Neural cell (in vitro differentiated cells): ENCODE data around the gene GAB2. TPM values are rescaled to one million over a fixed set of nuclear protein-coding genes. Genes with fewer than 3 reads are reported as not detected.

Source experiments
- H2AFZ ChIP-seq: fragments of 200-600, 300-800 bp; sonication (generic), shearing (Covaris generic); 2 replicates; pipeline ENCODE4 v1.6.0; 2014; ENCODE audit warnings: low read depth, mild to moderate bottlenecking, antibody characterized with exemption, low read length, moderate library complexity
- H3F3A ChIP-seq: fragments of 200-600 bp; shearing (Covaris generic); 2 replicates; pipeline ENCODE4 v1.6.1; 2016; ENCODE audit warnings: mild to moderate bottlenecking, moderate library complexity, mixed read lengths, antibody characterized with exemption, low read length; ENCODE audit not compliant: insufficient read depth, poor library complexity, severe bottlenecking
- H3K27ac ChIP-seq: fragments of 200-600, 300-800 bp; sonication (generic), shearing (Covaris generic); 2 replicates; pipeline ENCODE4 v1.5.1; 2014; ENCODE audit warnings: mild to moderate bottlenecking, low read length, moderate library complexity
- H3K27me3 ChIP-seq: fragments of 300-800, 200-600 bp; sonication (generic), shearing (Covaris generic); 2 replicates; pipeline ENCODE4 v1.6.0; 2014; ENCODE audit warnings: mild to moderate bottlenecking, low read depth, low read length, moderate library complexity; ENCODE audit not compliant: insufficient read depth
- H3K36me3 ChIP-seq: fragments of 300-800, 200-600 bp; sonication (generic), shearing (Covaris generic); 2 replicates; pipeline ENCODE4 v1.5.1; 2014; ENCODE audit warnings: mild to moderate bottlenecking, antibody characterized with exemption, low read length, moderate library complexity; ENCODE audit not compliant: insufficient read depth
- H3K4me2 ChIP-seq: fragments of 300-800, 200-600 bp; sonication (generic), shearing (Covaris generic); 2 replicates; pipeline ENCODE4 v1.6.0; 2014; ENCODE audit warnings: mild to moderate bottlenecking, low read length
- H3K4me3 ChIP-seq: fragments of 300-800, 200-600 bp; sonication (generic), shearing (Covaris generic); 2 replicates; pipeline ENCODE4 v1.5.1; 2014; ENCODE audit warnings: mild to moderate bottlenecking, low read length, moderate library complexity
- H3K79me2 ChIP-seq: fragments of 200-600 bp; shearing (Covaris generic); replicated peaks from 2 replicates; pipeline ENCODE4 v1.6.0; 2014; ENCODE audit warnings: mild to moderate bottlenecking, low read length, moderate library complexity; ENCODE audit not compliant: insufficient read depth
- H3K9ac ChIP-seq: fragments of 300-800, 200-600 bp; sonication (generic), shearing (Covaris generic); 2 replicates; pipeline ENCODE4 v1.6.1; 2016; ENCODE audit warnings: mild to moderate bottlenecking, low read length, mixed read lengths
- H3K9me2 ChIP-seq: fragments of 200-600 bp; shearing (Covaris generic); 2 replicates; pipeline ENCODE4 v1.6.1; 2016; ENCODE audit warnings: mild to moderate bottlenecking, low read length, mixed read lengths; ENCODE audit not compliant: insufficient read depth
- H3K9me3 ChIP-seq: fragments of 200-600, 300-800 bp; sonication (generic), shearing (Covaris generic); 2 replicates; pipeline ENCODE4 v1.6.1; 2016; ENCODE audit warnings: mild to moderate bottlenecking, mixed run types, low read length, moderate library complexity, mixed read lengths
- H4K20me1 ChIP-seq: fragments of 200-600 bp; shearing (Covaris generic); 2 replicates; pipeline ENCODE4 v1.6.1; 2016; ENCODE audit warnings: mild to moderate bottlenecking, mixed run types; ENCODE audit not compliant: insufficient read depth
- CTCF ChIP-seq: fragments of 450-650 bp; IDR thresholded peaks from 2 replicates; pipeline ENCODE4 v1.5.1; 2014; ENCODE audit warnings: antibody characterized with exemption, mild to moderate bottlenecking, moderate library complexity; ENCODE audit not compliant: poor library complexity, severe bottlenecking
- EP300 ChIP-seq: fragments of 450-650 bp; conservative IDR thresholded peaks from 2 replicates; pipeline ENCODE4 v1.6.1; 2014; ENCODE audit warnings: antibody characterized with exemption, mild to moderate bottlenecking, moderate library complexity; ENCODE audit not compliant: poor library complexity, severe bottlenecking
- POLR2AphosphoS5 ChIP-seq: IDR thresholded peaks from 2 replicates; pipeline ENCODE4 v1.6.1; 2012
- RAD21 ChIP-seq: fragments of 450-650 bp; conservative IDR thresholded peaks from 2 replicates; pipeline ENCODE4 v1.6.1; 2014; ENCODE audit warnings: antibody characterized with exemption, mild to moderate bottlenecking, moderate library complexity
- REST ChIP-seq: IDR thresholded peaks from 2 replicates; pipeline ENCODE4 v1.6.1; 2012; ENCODE audit warnings: borderline replicate concordance
- SMC3 ChIP-seq: fragments of 450-650 bp; conservative IDR thresholded peaks from 2 replicates; pipeline ENCODE4 v1.6.1; 2014; ENCODE audit warnings: antibody characterized with exemption, mild to moderate bottlenecking, moderate library complexity; ENCODE audit not compliant: poor library complexity
- TAF1 ChIP-seq: IDR thresholded peaks from 2 replicates; pipeline ENCODE4 v1.6.1; 2012; ENCODE audit warnings: low read depth
- polyA plus RNA-seq: library from polyadenylated mRNA; depleted of rRNA; stranded (reverse); fragments of >200 nt; gene quantifications from 2 replicates; pipeline ENCODE4 v1.2.3, GENCODE V29; 2014

Gene GAB2
- polyA plus RNA-seq, 1 donor from 2014 or later, result 21.9 TPM

GRCh38 chr11:78282821-78283220 lies 134.8 kb downstream of the GAB2 start:
- H3K4me3 ChIP-seq, result no peak overlapping the region
- TF ChIP-seq REST (no peak), TAF1 (no peak), RAD21 (no peak), POLR2AphosphoS5 (no peak), CTCF (no peak), EP300 (no peak)
- peaks cover 6% of the 10 kb centered on the region for H3K79me2 ChIP-seq
- H3K36me3 ChIP-seq, result no peaks in the 10 kb centered on the region
- H4K20me1 ChIP-seq, result no peaks in the 10 kb centered on the region
- H2AFZ ChIP-seq, result no peak overlapping the region
- H3K9me3 ChIP-seq, result no peaks in the 10 kb centered on the region
- H3K9ac ChIP-seq, result no peak overlapping the region
- no peak overlapping the region for H3K4me2 ChIP-seq
- H3K27ac ChIP-seq, result no peak overlapping the region
- H3F3A ChIP-seq, result no peaks in the 10 kb centered on the region
- H3K27me3 ChIP-seq, result no peaks in the 10 kb centered on the region
- H3K9me2 ChIP-seq, result no peaks in the 10 kb centered on the region

GRCh38 chr11:78281511-78281910 lies 136.1 kb downstream of the GAB2 start:
- H3K9ac ChIP-seq, result no peak overlapping the region
- H3K27me3 ChIP-seq, result no peaks in the 10 kb centered on the region
- H3K36me3 ChIP-seq, result no peaks in the 10 kb centered on the region
- no peak overlapping the region for H3K4me3 ChIP-seq
- no peaks in the 10 kb centered on the region for H3K9me2 ChIP-seq
- H4K20me1 ChIP-seq, result no peaks in the 10 kb centered on the region
- no peak overlapping the region for H3K4me2 ChIP-seq
- H3F3A ChIP-seq, result no peaks in the 10 kb centered on the region
- peaks cover 3% of the 10 kb centered on the region for H3K79me2 ChIP-seq
- TF ChIP-seq RAD21 (no peak), CTCF (no peak), SMC3 (no peak)
- no peak overlapping the region for H3K27ac ChIP-seq
- no peak overlapping the region for H2AFZ ChIP-seq
- H3K9me3 ChIP-seq, result no peaks in the 10 kb centered on the region
